A673 (cell line): ENCODE measurements around the gene KLB.

ENCODE experiments used
- CTCF ChIP-seq: fragments of 300-800, 200-600 bp; sonication (generic); conservative IDR thresholded peaks from 2 replicates; pipeline ENCODE4 v1.5.1; 2017; ENCODE audit warnings: low read depth, mild to moderate bottlenecking, antibody characterized with exemption, low read length, moderate library complexity, mixed read lengths
- EZH2 ChIP-seq: fragments of 200-600 bp; sonication (generic); IDR thresholded peaks from 2 replicates; pipeline ENCODE4 v1.6.1; 2017; ENCODE audit warnings: borderline replicate concordance, low read depth, mild to moderate bottlenecking, mixed read lengths, antibody characterized with exemption, low read length; ENCODE audit not compliant: poor library complexity, severe bottlenecking

DNA sequence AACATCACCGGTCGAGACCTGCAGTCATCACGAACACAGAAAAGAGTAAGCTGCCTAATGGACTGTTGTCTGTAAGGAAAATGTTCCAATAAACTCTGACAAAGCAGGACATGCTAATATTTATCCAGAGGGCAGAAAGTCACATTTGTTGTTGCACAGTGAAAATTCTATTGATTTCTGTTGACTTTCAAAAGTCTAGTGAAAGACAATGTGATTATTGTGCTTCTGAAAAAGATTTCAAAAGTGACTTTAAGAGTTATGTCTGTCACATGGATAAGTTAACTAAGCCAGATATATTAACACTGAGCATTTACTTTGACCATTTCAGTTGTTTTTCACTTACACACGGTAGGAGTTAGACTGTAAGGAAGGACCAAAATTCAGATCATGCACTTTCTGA is 31.3 kb upstream of the KLB start:
- no peak for TF ChIP-seq CTCF
- no peak for TF ChIP-seq EZH2
